GM23248 (cell line): ENCODE measurements around the gene FASTKD2.

Experiments
- EZH2 ChIP-seq: fragments of 200-600 bp; sonication (generic); IDR thresholded peaks from 2 replicates; pipeline ENCODE4 v1.6.1; 2018; ENCODE audit warnings: antibody characterized with exemption, mild to moderate bottlenecking; ENCODE audit not compliant: insufficient read depth, poor library complexity, severe bottlenecking
- EZH2phosphoT487 ChIP-seq: fragments of 200-600 bp; sonication (generic); IDR thresholded peaks from 2 replicates; pipeline ENCODE4 v1.6.1; 2018; ENCODE audit warnings: antibody characterized with exemption, moderate library complexity, mild to moderate bottlenecking, low read depth; ENCODE audit not compliant: insufficient read depth

- TF ChIP-seq EZH2phosphoT487 (no peak), EZH2 (no peak)
These were observed 67.5 kb downstream of the FASTKD2 start for GRCh38 chr2:206832873-206833272.
